Colon (tissue), 2 donors: ENCODE data around the gene LFNG.

Experiments
- FAIRE-seq: peaks from 2 replicates; lab custom pipeline; 2012; peaks lifted over from hg19 to GRCh38; lab: Jason Lieb, UNC
- donor health status: control.
- donor health status: control.

The LFNG gene

DNA sequence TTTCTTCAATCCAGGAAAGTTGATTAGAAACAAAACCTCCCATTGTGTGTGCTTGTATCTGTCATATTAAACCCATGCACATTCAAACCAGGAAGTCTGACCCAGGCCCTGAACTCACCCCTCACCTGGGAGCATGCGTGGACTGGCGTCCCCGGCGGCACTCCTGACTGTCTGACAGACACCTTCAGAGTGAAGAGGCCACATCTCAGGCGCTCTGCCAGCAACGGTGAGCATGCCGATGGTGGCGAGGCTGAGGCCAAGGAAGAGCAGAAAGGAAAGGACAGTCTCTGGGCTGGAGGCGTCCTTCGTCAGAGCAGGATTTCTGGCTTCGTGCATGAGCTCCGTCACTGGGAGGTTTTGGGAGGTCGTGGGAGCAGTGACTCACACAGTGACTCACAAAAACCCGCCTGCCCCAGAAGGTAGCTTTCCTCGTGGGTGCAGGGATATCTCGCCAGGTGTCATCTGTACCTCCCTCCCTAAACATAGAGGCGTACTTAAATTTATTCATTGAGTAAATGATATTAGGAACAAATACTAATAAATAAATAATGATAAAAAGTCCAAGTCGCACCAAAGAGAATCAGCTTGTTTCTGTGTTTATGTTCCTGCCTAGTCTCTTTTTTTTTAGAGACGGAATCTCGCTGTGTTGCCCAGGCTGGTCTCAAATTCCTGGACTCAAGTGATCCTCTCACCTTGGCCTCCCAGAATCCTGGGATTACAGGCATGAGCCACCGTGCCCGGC lies 52.7 kb downstream of the LFNG start:
- FAIRE-seq = no peak

GRCh38 chr7:2573761-2574160 lies 54.2 kb downstream of the LFNG start:
- no peak for FAIRE-seq

GRCh38 chr7:2575046-2575732 lies 55.6 kb downstream of the LFNG start:
- no peak for FAIRE-seq

GRCh38 chr7:2575733-2576340 lies 56.3 kb downstream of the LFNG start:
- no peak for FAIRE-seq

GRCh38 chr7:2576742-2577491 lies 57.3 kb downstream of the LFNG start:
- FAIRE-seq = no peak
